Prostate gland (tissue), 2 donors: ENCODE measurements around the gene GNLY.

Experiments used
- POLR2A ChIP-seq: fragments of 450-650 bp; IDR thresholded peaks from one replicate; pipeline ENCODE4 v1.6.1; 2016; ENCODE audit warnings: antibody characterized with exemption, mild to moderate bottlenecking
- POLR2AphosphoS5 ChIP-seq: sonication (generic); formaldehyde crosslinking; IDR thresholded peaks from one replicate; pipeline ENCODE4 v1.6.1; 2017; ENCODE audit warnings: antibody characterized with exemption
- TF ChIP-seq, protein P1 (sequence below), 4 experiments: fragments of 200-600 bp in 2 of 4; fragments of 450-650 bp in 2 of 4; sonication (generic) in 2 of 4; IDR thresholded peaks; 1 replicate in 3 of 4; 2 replicates in 1 of 4; pipeline ENCODE4 v1.5.1; 2016 to 2019; ENCODE audit warnings: antibody characterized with exemption in 4 of 4, mild to moderate bottlenecking in 2 of 4, moderate library complexity in 2 of 4

DNA sequence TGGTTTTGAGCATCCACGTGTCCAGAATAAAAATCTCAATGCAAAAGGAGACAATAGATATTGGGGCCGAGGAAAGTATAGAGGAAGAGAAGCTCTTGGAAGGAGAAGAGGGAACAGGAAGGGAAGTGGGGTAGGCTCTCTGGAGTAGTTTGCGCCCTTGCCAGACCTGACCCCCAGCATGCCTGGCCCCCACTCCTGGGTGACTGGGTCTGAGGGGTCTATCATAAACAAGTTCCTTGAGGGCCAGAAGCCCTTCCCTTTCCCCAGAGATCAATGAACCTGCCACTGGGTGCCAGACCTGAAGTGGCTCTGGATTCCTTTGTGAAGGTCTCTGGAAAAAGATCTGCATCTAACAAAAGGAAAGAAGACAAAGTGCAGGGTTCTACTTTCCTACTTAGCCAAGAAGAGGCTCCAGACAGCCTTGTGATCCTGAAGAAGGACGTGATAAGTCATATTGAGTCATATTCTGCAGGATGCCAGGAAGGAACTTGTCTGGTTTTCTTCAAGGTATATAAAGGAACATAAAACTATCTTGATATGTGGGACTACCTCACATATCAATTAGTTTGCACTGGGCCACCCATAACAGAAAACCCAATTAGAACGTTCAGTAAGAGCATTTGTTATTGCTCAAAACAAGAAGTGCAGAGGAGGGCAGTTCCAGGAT, 40.9 kb downstream of the GNLY start:
- TF ChIP-seq, protein P1, sequence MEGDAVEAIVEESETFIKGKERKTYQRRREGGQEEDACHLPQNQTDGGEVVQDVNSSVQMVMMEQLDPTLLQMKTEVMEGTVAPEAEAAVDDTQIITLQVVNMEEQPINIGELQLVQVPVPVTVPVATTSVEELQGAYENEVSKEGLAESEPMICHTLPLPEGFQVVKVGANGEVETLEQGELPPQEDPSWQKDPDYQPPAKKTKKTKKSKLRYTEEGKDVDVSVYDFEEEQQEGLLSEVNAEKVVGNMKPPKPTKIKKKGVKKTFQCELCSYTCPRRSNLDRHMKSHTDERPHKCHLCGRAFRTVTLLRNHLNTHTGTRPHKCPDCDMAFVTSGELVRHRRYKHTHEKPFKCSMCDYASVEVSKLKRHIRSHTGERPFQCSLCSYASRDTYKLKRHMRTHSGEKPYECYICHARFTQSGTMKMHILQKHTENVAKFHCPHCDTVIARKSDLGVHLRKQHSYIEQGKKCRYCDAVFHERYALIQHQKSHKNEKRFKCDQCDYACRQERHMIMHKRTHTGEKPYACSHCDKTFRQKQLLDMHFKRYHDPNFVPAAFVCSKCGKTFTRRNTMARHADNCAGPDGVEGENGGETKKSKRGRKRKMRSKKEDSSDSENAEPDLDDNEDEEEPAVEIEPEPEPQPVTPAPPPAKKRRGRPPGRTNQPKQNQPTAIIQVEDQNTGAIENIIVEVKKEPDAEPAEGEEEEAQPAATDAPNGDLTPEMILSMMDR (IDR thresholded peaks at IDR 0.05), result no peak
- TF ChIP-seq POLR2A, result no peak
- no peak for TF ChIP-seq POLR2AphosphoS5
